Measurements from ENCODE around the gene MUC6. TPM values are rescaled to one million over a fixed set of nuclear protein-coding genes. Genes with fewer than 3 reads are reported as not detected.

Gene MUC6
- total RNA-seq, 2 donors from 2014 or later = 13.1 TPM; not detected in 1

DNA sequence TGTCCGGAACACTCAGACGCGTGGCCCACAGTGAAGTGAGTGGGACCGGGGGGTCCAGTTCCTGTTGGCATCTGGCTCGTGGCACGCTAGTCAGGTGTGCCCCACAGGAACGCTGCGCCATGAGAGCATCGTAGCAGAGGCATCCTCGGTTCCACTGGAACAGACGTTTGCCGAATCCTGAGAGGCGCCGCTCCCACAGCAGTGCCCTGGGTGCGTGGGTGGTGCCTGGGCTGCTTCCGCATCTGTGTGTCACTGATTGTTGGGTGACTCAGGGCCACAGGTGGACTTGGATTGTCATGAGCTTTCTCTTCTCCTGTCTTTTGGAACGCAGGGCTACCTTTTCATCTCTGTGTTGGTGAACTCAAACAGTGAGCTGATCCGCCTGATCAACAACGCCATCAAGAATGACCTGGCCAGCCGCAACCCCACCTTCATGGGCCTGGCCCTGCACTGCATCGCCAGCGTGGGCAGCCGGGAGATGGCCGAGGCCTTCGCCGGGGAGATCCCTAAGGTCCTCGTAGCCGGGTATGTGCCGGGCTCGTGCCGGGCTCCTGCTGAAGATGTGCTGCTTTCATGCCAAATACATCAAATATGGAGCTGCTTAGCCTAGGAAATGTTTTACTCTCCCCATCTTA is 64.7 kb downstream of the MUC6 start:
- TF ChIP-seq, protein P1, sequence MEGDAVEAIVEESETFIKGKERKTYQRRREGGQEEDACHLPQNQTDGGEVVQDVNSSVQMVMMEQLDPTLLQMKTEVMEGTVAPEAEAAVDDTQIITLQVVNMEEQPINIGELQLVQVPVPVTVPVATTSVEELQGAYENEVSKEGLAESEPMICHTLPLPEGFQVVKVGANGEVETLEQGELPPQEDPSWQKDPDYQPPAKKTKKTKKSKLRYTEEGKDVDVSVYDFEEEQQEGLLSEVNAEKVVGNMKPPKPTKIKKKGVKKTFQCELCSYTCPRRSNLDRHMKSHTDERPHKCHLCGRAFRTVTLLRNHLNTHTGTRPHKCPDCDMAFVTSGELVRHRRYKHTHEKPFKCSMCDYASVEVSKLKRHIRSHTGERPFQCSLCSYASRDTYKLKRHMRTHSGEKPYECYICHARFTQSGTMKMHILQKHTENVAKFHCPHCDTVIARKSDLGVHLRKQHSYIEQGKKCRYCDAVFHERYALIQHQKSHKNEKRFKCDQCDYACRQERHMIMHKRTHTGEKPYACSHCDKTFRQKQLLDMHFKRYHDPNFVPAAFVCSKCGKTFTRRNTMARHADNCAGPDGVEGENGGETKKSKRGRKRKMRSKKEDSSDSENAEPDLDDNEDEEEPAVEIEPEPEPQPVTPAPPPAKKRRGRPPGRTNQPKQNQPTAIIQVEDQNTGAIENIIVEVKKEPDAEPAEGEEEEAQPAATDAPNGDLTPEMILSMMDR (IDR thresholded peaks at IDR 0.05) = no peak
- DNase-seq (ENCODE audit: low spot score) (no peak), ATAC-seq (ENCODE audit: insufficient number of reproducible peaks, low FRiP score, low read depth) (no peak)
- Histone ChIP-seq H3K4me1 (ENCODE audit: control insufficient read depth in 1 of 2, low read depth in 2 of 2) (no peaks in the 10 kb centered on the region), H3K4me3 (no peak overlapping the region), H3K27me3 (replicated peaks; ENCODE audit: insufficient read depth) (no peaks in the 10 kb centered on the region), H3K36me3 (peaks cover 43% of the 10 kb centered on the region), H3K9me3 (no peaks in the 10 kb centered on the region), H3K27ac (no peak overlapping the region)

DNA sequence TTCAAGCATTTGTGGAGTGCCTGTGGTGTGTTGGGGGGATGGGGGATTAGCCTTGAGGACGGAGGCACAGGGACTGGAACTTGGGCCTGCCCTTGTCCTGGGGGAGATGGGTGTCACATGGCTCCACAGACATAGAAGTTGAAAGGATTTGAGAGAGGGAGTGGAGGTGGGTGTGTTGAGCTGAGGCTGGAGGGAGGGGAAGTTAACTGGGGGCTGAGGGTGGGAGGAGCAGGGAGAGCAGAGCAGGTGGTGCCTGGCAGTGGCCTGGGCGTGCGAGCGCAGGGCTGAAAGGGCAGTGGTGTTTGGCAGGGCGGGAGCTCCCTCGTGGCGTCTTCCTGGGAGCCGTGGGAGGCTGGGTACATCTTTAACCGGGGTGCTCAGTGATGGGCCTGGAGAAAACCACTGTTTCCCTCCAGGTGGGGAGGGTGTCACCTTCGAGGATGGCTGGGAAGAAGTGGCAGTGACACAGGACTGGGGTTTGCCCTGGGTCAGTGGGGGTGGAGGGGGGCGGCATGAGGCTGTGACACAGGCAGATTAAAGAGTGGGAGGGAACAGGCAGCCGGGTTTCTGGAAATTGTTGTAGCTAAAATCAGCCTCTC is 65.3 kb downstream of the MUC6 start:
- TF ChIP-seq, protein P1 (IDR thresholded peaks at IDR 0.05) = no peak
- DNase-seq (ENCODE audit: low spot score) = no peak
- Histone ChIP-seq H3K4me3 (no peak overlapping the region), H3K4me1 (ENCODE audit: control insufficient read depth in 1 of 2, low read depth in 2 of 2) (peaks cover 0 to 4% of the 10 kb centered on the region in 2 donors), H3K36me3 (peaks cover 39% of the 10 kb centered on the region), H3K9me3 (no peaks in the 10 kb centered on the region), H3K27ac (no peak overlapping the region), H3K27me3 (replicated peaks; ENCODE audit: insufficient read depth) (no peaks in the 10 kb centered on the region)
- ATAC-seq (ENCODE audit: insufficient number of reproducible peaks, low FRiP score, low read depth) = no peak

DNA sequence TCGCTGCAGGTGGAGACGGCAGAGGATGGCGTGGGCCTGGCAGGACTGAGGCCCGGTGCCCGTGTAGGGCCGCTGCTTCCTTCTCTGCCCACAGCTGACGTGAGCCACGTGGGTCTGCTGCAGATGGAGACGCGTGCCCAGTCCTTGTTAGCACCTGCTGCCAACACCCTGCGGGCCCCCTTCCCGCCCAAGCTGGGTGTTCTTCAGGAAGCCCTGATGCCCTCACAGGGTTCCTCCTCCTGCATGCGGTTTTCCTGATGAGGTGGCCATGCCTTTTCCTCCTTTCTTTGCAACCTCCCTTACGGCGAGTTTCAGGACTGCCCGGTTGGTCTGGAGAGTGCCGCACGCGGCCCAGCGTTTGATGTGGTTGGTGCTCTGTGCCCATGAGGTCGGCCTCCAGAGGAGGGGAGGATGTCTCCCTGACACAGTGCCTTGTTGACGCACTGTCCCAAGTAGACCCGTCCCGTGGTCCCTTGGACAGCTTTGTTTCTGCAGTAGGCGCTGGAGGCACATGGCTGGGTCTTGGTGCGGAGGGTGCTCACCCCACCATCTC is 66.1 kb downstream of the MUC6 start:
- no peak for ATAC-seq (ENCODE audit: insufficient number of reproducible peaks, low FRiP score, low read depth)
- peaks cover 31% of the 10 kb centered on the region for H3K36me3 ChIP-seq

DNA sequence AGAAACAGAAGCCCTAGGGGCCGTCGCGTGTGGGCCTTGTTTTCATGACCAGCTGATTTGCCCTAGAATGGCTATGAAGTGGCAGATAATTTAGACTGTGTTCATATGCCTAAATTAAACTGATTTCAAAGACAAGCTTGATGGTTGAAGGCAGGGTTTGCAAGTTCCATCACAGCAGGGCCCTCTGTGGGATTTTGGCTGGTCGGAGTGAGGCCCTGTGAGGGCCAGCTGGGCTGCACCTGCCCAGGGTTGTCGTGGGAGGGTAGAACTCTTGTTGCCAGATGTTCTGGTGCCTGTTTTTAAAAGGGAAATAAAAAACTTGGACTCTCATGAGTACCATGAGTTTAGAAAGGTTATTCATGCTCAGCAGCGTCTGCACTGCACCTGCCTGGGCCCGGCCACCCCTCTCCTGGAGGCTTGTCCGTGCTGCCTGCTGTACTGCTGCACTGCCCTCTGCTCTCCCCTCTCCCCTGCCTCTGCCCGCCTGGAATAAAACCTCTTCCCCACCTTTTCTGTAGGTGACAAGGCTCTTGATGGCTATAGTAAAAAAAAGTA is 66.8 kb downstream of the MUC6 start:
- TF ChIP-seq, protein P1 (IDR thresholded peaks at IDR 0.05) = no peak
- peaks cover 0 to 8% of the 10 kb centered on the region in 2 donors for H3K4me1 ChIP-seq (ENCODE audit: control insufficient read depth in 1 of 2, low read depth in 2 of 2)
- no peaks in the 10 kb centered on the region for H3K9me3 ChIP-seq
- H3K4me3 ChIP-seq = no peak overlapping the region
- no peaks in the 10 kb centered on the region for H3K27me3 ChIP-seq (replicated peaks; ENCODE audit: insufficient read depth)
- peaks cover 30% of the 10 kb centered on the region for H3K36me3 ChIP-seq
- DNase-seq (ENCODE audit: low spot score) (no peak), ATAC-seq (ENCODE audit: insufficient number of reproducible peaks, low FRiP score, low read depth) (no peak)
- no peak overlapping the region for H3K27ac ChIP-seq

More for the DNA sequence above, 66.1 kb downstream of the MUC6 start:
- no peak overlapping the region for H3K27ac ChIP-seq
- H3K4me3 ChIP-seq = no peak overlapping the region
- peaks cover 0 to 8% of the 10 kb centered on the region in 2 donors for H3K4me1 ChIP-seq (ENCODE audit: control insufficient read depth in 1 of 2, low read depth in 2 of 2)
- H3K27me3 ChIP-seq (replicated peaks; ENCODE audit: insufficient read depth) = no peaks in the 10 kb centered on the region
- no peak for DNase-seq (ENCODE audit: low spot score)
- TF ChIP-seq, protein P1 (IDR thresholded peaks at IDR 0.05) = no peak
- no peaks in the 10 kb centered on the region for H3K9me3 ChIP-seq

DNA sequence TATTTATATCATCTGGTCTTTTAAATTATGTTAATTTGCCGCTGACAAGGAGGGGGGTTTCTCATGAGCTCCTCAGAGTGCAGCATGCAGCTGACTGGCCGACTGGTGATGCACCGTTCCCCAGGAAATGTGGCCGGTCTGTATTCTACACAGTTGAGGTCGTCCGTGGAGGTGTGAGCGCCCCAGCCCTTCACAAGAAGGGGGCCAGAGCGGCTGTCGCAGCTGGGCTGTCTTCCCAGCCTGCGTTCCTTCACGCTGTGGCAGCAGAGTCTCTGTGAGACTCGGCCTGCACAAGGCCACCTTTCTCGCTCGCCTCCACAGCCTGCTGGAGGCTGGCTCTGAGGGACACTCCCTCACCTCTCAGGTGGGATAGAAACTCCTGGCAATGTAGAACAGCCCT is 67.7 kb downstream of the MUC6 start:
- ATAC-seq (ENCODE audit: insufficient number of reproducible peaks, low FRiP score, low read depth) (no peak), DNase-seq (ENCODE audit: low spot score) (no peak)
- no peak overlapping the region for H3K4me3 ChIP-seq
- peaks cover 0 to 8% of the 10 kb centered on the region in 2 donors for H3K4me1 ChIP-seq (ENCODE audit: control insufficient read depth in 1 of 2, low read depth in 2 of 2)
- TF ChIP-seq, protein P1 (IDR thresholded peaks at IDR 0.05) = no peak
- no peak overlapping the region for H3K27ac ChIP-seq
- H3K27me3 ChIP-seq (replicated peaks; ENCODE audit: insufficient read depth) = no peaks in the 10 kb centered on the region
- H3K9me3 ChIP-seq = no peaks in the 10 kb centered on the region
- H3K36me3 ChIP-seq = peaks cover 33% of the 10 kb centered on the region
